A673 (cell line): ENCODE results near the gene ADPRS. TPM values are rescaled to one million over a fixed set of nuclear protein-coding genes. Genes with fewer than 3 reads are reported as not detected.

Experiments
- BruUV-seq: library from RNA; stranded (reverse); fragments of 400-500 nt; replicated peaks from 2 replicates; lab custom pipeline; 2021; lab: Mats Ljungman, UMichigan
- CTCF ChIA-PET: fragments of 300-600 bp; sonication (Branson Sonifier 250); formaldehyde crosslinking; loops from one replicate; lab custom pipeline; 2022; ENCODE audit warnings: antibody characterized with exemption; lab: Charles Lee
- POLR2A ChIA-PET: fragments of 300-600 bp; sonication (Branson Sonifier 250); formaldehyde crosslinking; loops from one replicate; lab custom pipeline; 2022; ENCODE audit warnings: antibody characterized with exemption; ENCODE audit not compliant: low non-redundant PET; lab: Charles Lee
- DNase-seq: peaks from one replicate; pipeline ENCODE4 v3.0.0-alpha.2; 2015; ENCODE audit warnings: low spot score
- H3K27ac ChIP-seq: fragments of 200-600 bp; sonication (generic); 2 replicates; pipeline ENCODE4 v1.5.1; 2016; ENCODE audit warnings: mixed run types, low read depth, mild to moderate bottlenecking, mixed read lengths, antibody characterized with exemption, low read length; ENCODE audit not compliant: poor library complexity, severe bottlenecking
- H3K27me3 ChIP-seq: fragments of 200-600 bp; sonication (generic); replicated peaks from 2 replicates; pipeline ENCODE4 v1.6.1; 2017; ENCODE audit warnings: mixed run types, low read depth, mild to moderate bottlenecking, mixed read lengths, antibody characterized with exemption, low read length; ENCODE audit not compliant: insufficient read depth, poor library complexity
- H3K36me3 ChIP-seq: fragments of 200-600 bp; sonication (generic); 2 replicates; pipeline ENCODE4 v1.6.1; 2016; ENCODE audit warnings: mixed run types, mild to moderate bottlenecking, mixed read lengths, antibody characterized with exemption, low read length; ENCODE audit not compliant: insufficient read depth, poor library complexity, severe bottlenecking
- H3K4me1 ChIP-seq: fragments of 200-600 bp; sonication (generic); 2 replicates; pipeline ENCODE4 v1.6.1; 2017; ENCODE audit warnings: mixed run types, mild to moderate bottlenecking, mixed read lengths, antibody characterized with exemption, low read length; ENCODE audit not compliant: insufficient read depth, poor library complexity, severe bottlenecking
- H3K4me3 ChIP-seq: fragments of 200-600 bp; sonication (generic); 2 replicates; pipeline ENCODE4 v1.5.1; 2016; ENCODE audit warnings: low read depth, mixed run types, mild to moderate bottlenecking, mixed read lengths, low read length; ENCODE audit not compliant: poor library complexity, severe bottlenecking
- H3K9me3 ChIP-seq: fragments of 200-600 bp; sonication (generic); 2 replicates; pipeline ENCODE4 v1.6.1; 2016; ENCODE audit warnings: mixed run types, low read depth, mild to moderate bottlenecking, mixed read lengths, antibody characterized with exemption, low read length; ENCODE audit not compliant: poor library complexity, severe bottlenecking
- EZH2 ChIP-seq: fragments of 200-600 bp; sonication (generic); IDR thresholded peaks from 2 replicates; pipeline ENCODE4 v1.6.1; 2017; ENCODE audit warnings: borderline replicate concordance, low read depth, mild to moderate bottlenecking, mixed read lengths, antibody characterized with exemption, low read length; ENCODE audit not compliant: poor library complexity, severe bottlenecking
- intact Hi-C: fragments of 100-400 bp; cut with micrococcal nuclease; formaldehyde crosslinking; loops from one replicate; pipeline ENCODE4 v1.10.0; 2022; ENCODE audit not compliant: unreplicated experiment
- total RNA-seq: library from RNA; stranded (reverse); gene quantifications from 2 replicates; pipeline ENCODE4 v1.2.3, GENCODE V29; 2021
- TF ChIP-seq, protein P1 (sequence below): fragments of 300-800, 200-600 bp; sonication (generic); conservative IDR thresholded peaks from 2 replicates; pipeline ENCODE4 v1.5.1; 2017; ENCODE audit warnings: low read depth, mild to moderate bottlenecking, antibody characterized with exemption, low read length, moderate library complexity, mixed read lengths

ADPRS gene
- total RNA-seq, 1 experiment from 2014 or later: 34.2 TPM

GRCh38 chr1:36053978-36054377, 34.7 kb upstream of the ADPRS start:
- Histone ChIP-seq H3K27me3 (no peaks in the 10 kb centered on the region), H3K4me3 (no peak overlapping the region), H3K27ac (no peak overlapping the region), H3K9me3 (no peaks in the 10 kb centered on the region), H3K4me1 (no peaks in the 10 kb centered on the region), H3K36me3 (no peaks in the 10 kb centered on the region)
- intact Hi-C loops: no loop called here
- TF ChIP-seq, protein P1, sequence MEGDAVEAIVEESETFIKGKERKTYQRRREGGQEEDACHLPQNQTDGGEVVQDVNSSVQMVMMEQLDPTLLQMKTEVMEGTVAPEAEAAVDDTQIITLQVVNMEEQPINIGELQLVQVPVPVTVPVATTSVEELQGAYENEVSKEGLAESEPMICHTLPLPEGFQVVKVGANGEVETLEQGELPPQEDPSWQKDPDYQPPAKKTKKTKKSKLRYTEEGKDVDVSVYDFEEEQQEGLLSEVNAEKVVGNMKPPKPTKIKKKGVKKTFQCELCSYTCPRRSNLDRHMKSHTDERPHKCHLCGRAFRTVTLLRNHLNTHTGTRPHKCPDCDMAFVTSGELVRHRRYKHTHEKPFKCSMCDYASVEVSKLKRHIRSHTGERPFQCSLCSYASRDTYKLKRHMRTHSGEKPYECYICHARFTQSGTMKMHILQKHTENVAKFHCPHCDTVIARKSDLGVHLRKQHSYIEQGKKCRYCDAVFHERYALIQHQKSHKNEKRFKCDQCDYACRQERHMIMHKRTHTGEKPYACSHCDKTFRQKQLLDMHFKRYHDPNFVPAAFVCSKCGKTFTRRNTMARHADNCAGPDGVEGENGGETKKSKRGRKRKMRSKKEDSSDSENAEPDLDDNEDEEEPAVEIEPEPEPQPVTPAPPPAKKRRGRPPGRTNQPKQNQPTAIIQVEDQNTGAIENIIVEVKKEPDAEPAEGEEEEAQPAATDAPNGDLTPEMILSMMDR: no peak
- no peak for TF ChIP-seq EZH2
- ChIA-PET POLR2A (no interaction called here), CTCF (no interaction called here)
- BruUV-seq: no TSS peak
- no peak for DNase-seq

DNA sequence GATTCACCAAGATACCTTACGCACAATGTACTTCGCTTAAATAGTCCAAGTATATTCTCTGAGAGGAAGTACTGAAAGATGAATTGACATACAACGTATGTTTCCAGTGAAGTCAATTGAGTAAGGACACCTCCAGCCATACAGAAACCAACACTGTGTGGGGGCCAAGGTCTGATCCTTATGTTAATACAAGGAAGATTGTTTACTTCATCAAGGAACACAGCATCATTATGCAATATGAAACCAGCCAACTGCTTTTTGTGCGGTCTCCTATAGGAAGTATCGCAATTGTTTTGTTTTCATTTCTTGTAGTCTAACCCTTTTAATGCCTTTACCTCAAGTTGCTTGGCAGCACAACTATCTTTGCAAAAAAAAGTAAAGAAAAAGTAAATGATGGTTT, 33.0 kb upstream of the ADPRS start:
- no peaks in the 10 kb centered on the region for H3K36me3 ChIP-seq
- TF ChIP-seq, protein P1: no peak
- no peak for TF ChIP-seq EZH2
- intact Hi-C loops: no loop called here
- H3K4me3 ChIP-seq: no peak overlapping the region
- no TSS peak for BruUV-seq
- H3K27ac ChIP-seq: no peak overlapping the region
- POLR2A ChIA-PET: no interaction called here
- no peaks in the 10 kb centered on the region for H3K9me3 ChIP-seq
- DNase-seq: no peak
- H3K4me1 ChIP-seq: no peaks in the 10 kb centered on the region
- CTCF ChIA-PET: no interaction called here
- no peaks in the 10 kb centered on the region for H3K27me3 ChIP-seq

DNA sequence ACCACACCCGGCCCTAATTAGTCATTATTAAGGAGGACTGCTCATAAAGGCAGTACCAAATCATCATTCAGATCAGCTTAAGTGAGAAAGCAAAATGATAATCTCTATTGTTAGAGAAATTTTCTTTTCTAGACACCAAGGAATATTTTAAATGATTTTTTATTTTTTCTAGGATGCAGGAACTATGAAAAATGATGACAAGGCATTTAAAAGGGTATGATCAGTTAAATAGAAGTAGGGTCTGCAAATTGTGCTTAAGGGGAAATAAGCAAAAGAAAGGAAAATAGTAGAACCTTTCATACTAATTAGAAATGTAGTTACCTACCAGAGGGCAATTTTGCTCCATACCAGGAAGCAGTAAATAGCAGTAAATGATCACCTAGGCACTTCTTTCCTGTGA, 26.4 kb upstream of the ADPRS start:
- no peaks in the 10 kb centered on the region for H3K36me3 ChIP-seq
- CTCF ChIA-PET: no interaction called here
- H3K27me3 ChIP-seq: no peaks in the 10 kb centered on the region
- TF ChIP-seq EZH2: no peak
- TF ChIP-seq, protein P1: no peak
- no TSS peak for BruUV-seq
- DNase-seq: no peak
- intact Hi-C loops: no loop called here
- no peak overlapping the region for H3K27ac ChIP-seq
- H3K4me1 ChIP-seq: no peaks in the 10 kb centered on the region
- H3K4me3 ChIP-seq: no peak overlapping the region
- H3K9me3 ChIP-seq: no peaks in the 10 kb centered on the region
- POLR2A ChIA-PET: no interaction called here
